H9 (cell line): ENCODE results near the gene RAB11FIP4. TPM values are rescaled to one million over a fixed set of nuclear protein-coding genes. Genes with fewer than 3 reads are reported as not detected.

ENCODE experiments used
- DNase-seq: peaks from one replicate; pipeline ENCODE4 v3.0.0-alpha.2; 2017
- H2AFZ ChIP-seq: one replicate; pipeline ENCODE4 v1.6.1; 2013; ENCODE audit warnings: mild to moderate bottlenecking, low read length, control low read depth, moderate library complexity
- H2AK5ac ChIP-seq: 2 replicates; pipeline ENCODE4 v1.6.1; 2013; ENCODE audit warnings: low read length, control low read depth, mixed read lengths; ENCODE audit not compliant: insufficient read length
- H2BK120ac ChIP-seq: one replicate; pipeline ENCODE4 v1.6.1; 2013; ENCODE audit warnings: low read depth, mild to moderate bottlenecking, low read length, control low read depth, inconsistent platforms; ENCODE audit not compliant: poor library complexity, severe bottlenecking
- H2BK12ac ChIP-seq: 2 replicates; pipeline ENCODE4 v1.6.1; 2013; ENCODE audit warnings: low read length, control low read depth, mixed read lengths, low read depth; ENCODE audit not compliant: insufficient read length
- H2BK15ac ChIP-seq: 2 replicates; pipeline ENCODE4 v1.6.1; 2013; ENCODE audit warnings: low read depth, low read length, control low read depth
- H2BK20ac ChIP-seq: one replicate; pipeline ENCODE4 v1.6.1; 2013; ENCODE audit warnings: low read depth, mild to moderate bottlenecking, low read length, control low read depth, inconsistent platforms; ENCODE audit not compliant: poor library complexity, severe bottlenecking
- H2BK5ac ChIP-seq: 2 replicates; pipeline ENCODE4 v1.6.1; 2013; ENCODE audit warnings: low read length, control low read depth, mixed read lengths; ENCODE audit not compliant: insufficient read length
- H3K14ac ChIP-seq: 2 replicates; pipeline ENCODE4 v1.6.1; 2013; ENCODE audit warnings: low read length, control low read depth; ENCODE audit not compliant: insufficient read depth
- H3K18ac ChIP-seq: 2 replicates; pipeline ENCODE4 v1.6.1; 2013; ENCODE audit warnings: low read depth, mild to moderate bottlenecking, mixed read lengths, low read length, control low read depth; ENCODE audit not compliant: insufficient read length
- H3K23ac ChIP-seq: 2 replicates; pipeline ENCODE4 v1.6.1; 2013; ENCODE audit warnings: low read length, control low read depth, mixed read lengths, low read depth; ENCODE audit not compliant: insufficient read length
- H3K23me2 ChIP-seq: 2 replicates; pipeline ENCODE4 v1.6.1; 2013; ENCODE audit warnings: low read depth, mild to moderate bottlenecking, mixed read lengths, low read length, control low read depth; ENCODE audit not compliant: insufficient read length, poor library complexity, severe bottlenecking
- H3K27ac ChIP-seq: 2 replicates; pipeline ENCODE4 v1.5.1; 2013; ENCODE audit warnings: low read length, control low read depth, mixed read lengths, low read depth; ENCODE audit not compliant: insufficient read length
- H3K27me3 ChIP-seq: 2 replicates; pipeline ENCODE4 v1.6.1; 2013; ENCODE audit warnings: low read length, control low read depth, inconsistent platforms; ENCODE audit not compliant: insufficient read depth
- H3K4ac ChIP-seq: 2 replicates; pipeline ENCODE4 v1.6.1; 2013; ENCODE audit warnings: low read depth, mild to moderate bottlenecking, control low read depth, inconsistent platforms, low read length, moderate library complexity
- H3K4me1 ChIP-seq: 2 replicates; pipeline ENCODE4 v1.6.1; 2013; ENCODE audit warnings: low read length, control low read depth, inconsistent platforms; ENCODE audit not compliant: insufficient read depth
- H3K4me2 ChIP-seq: 2 replicates; pipeline ENCODE4 v1.6.1; 2013; ENCODE audit warnings: low read length, control low read depth, mixed read lengths; ENCODE audit not compliant: insufficient read length, insufficient read depth
- H3K56ac ChIP-seq: 2 replicates; pipeline ENCODE4 v1.6.1; 2013; ENCODE audit warnings: low read depth, mild to moderate bottlenecking, mixed read lengths, low read length, control low read depth; ENCODE audit not compliant: insufficient read length
- H3K79me1 ChIP-seq: 2 replicates; pipeline ENCODE4 v1.6.1; 2013; ENCODE audit warnings: low read depth, mild to moderate bottlenecking, moderate library complexity, low read length, control low read depth, inconsistent platforms; ENCODE audit not compliant: insufficient read depth, poor library complexity, severe bottlenecking
- H3K79me2 ChIP-seq: 2 replicates; pipeline ENCODE4 v1.6.1; 2013; ENCODE audit warnings: low read length, control low read depth, inconsistent platforms; ENCODE audit not compliant: insufficient read depth
- H3K9ac ChIP-seq: 2 replicates; pipeline ENCODE4 v1.6.1; 2013; ENCODE audit warnings: low read length, control low read depth, mixed read lengths; ENCODE audit not compliant: insufficient read length; ENCODE audit errors: extremely low read depth
- H3K9me3 ChIP-seq: one replicate; pipeline ENCODE4 v1.6.1; 2013; ENCODE audit warnings: low read depth, low read length, inconsistent platforms; ENCODE audit not compliant: control insufficient read depth
- H3T11ph ChIP-seq: one replicate; pipeline ENCODE4 v1.6.1; 2013; ENCODE audit warnings: mild to moderate bottlenecking, low read length, control low read depth, inconsistent platforms
- H4K20me1 ChIP-seq: one replicate; pipeline ENCODE4 v1.6.1; 2013; ENCODE audit not compliant: control insufficient read depth, insufficient read length, insufficient read depth
- H4K5ac ChIP-seq: 2 replicates; pipeline ENCODE4 v1.6.1; 2013; ENCODE audit warnings: low read depth, mild to moderate bottlenecking, mixed read lengths, low read length, control low read depth; ENCODE audit not compliant: insufficient read length
- H4K8ac ChIP-seq: replicated peaks from 2 replicates; pipeline ENCODE4 v1.6.1; 2013; ENCODE audit warnings: low read length, control low read depth, mixed read lengths, low read depth; ENCODE audit not compliant: insufficient read length
- H4K91ac ChIP-seq: 2 replicates; pipeline ENCODE4 v1.6.1; 2013; ENCODE audit warnings: low read depth, mild to moderate bottlenecking, moderate library complexity, mixed read lengths, low read length, control low read depth; ENCODE audit not compliant: insufficient read length
- H3K27ac Mint-ChIP-seq, 3 experiments: 2 replicates in 2 of 3; 3 replicates in 1 of 3; pipeline ENCODE4 v1.8.0; 2020 to 2021; ENCODE audit warnings: mixed read lengths in 3 of 3, mild to moderate bottlenecking in 1 of 3, moderate library complexity in 1 of 3
- H3K27me3 Mint-ChIP-seq: 2 replicates; pipeline ENCODE4 v1.8.0; 2021; ENCODE audit warnings: low read depth, mild to moderate bottlenecking, moderate library complexity, mixed read lengths
- H3K36me3 Mint-ChIP-seq, 3 experiments: 2 replicates in 2 of 3; 3 replicates in 1 of 3; pipeline ENCODE4 v1.8.0; 2020 to 2021; ENCODE audit warnings: low read depth in 3 of 3, mixed read lengths in 3 of 3; ENCODE audit not compliant: insufficient read depth in 1 of 3
- H3K4me1 Mint-ChIP-seq, 2 experiments: 2 replicates each; pipeline ENCODE4 v1.8.0; 2020; ENCODE audit warnings: mixed read lengths in 2 of 2
- H3K4me3 Mint-ChIP-seq, 2 experiments: 2 replicates in 1 of 2; 3 replicates in 1 of 2; pipeline ENCODE4 v1.8.0; 2020 to 2021; ENCODE audit warnings: mild to moderate bottlenecking in 2 of 2, mixed read lengths in 2 of 2, moderate library complexity in 1 of 2
- H3K9me3 Mint-ChIP-seq, 2 experiments: 2 replicates in 1 of 2; 3 replicates in 1 of 2; pipeline ENCODE4 v1.8.0; 2020; ENCODE audit warnings: mild to moderate bottlenecking in 2 of 2, mixed read lengths in 2 of 2, moderate library complexity in 1 of 2
- WGBS: extraction: QIAGEN DNeasy Blood & Tissue Kit; methylation state at CpG from one replicate; pipeline ENCODE4 v1.1.7; 2013; ENCODE audit warnings: missing lambda C conversion rate, low lambda C conversion rate, mixed read lengths; ENCODE audit not compliant: insufficient read length; ENCODE audit errors: extremely low coverage; 5-methylcytosine and 5-hydroxymethylcytosine counted together
- total RNA-seq: library from RNA; stranded (reverse); gene quantifications from 2 replicates; pipeline ENCODE4 v1.2.1, GENCODE V29; 2021
- TF ChIP-seq, protein P1 (sequence below): fragments of 200-600 bp; sonication (generic); conservative IDR thresholded peaks from 3 replicates; pipeline ENCODE4 v1.8.0; 2021; ENCODE audit warnings: antibody characterized with exemption, mild to moderate bottlenecking

The RAB11FIP4 gene
- total RNA-seq, 1 experiment from 2014 or later: 25.7 TPM

DNA sequence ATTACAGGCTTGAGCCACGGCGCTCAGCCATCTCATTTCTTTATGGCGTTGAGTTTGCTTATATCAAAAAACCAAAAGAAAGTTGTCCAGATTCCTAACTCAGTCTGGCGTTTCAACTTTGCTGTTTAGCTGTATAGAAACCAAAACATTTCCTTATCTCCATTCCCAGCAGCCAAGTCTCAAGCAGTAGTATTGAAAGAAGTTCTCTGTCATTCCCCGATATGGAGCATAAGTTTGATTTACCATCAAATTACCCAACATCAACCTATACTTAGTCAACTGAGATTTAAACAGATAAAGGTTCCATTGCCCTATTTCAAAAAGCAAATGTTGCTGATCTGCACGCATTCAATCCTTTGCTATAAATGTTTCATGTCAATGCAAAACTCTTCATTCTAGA, 27.5 kb upstream of the RAB11FIP4 start:
- no peak overlapping the region for H3K4ac ChIP-seq
- DNase-seq: no peak
- no peak overlapping the region for H3K27ac ChIP-seq
- TF ChIP-seq, protein P1, sequence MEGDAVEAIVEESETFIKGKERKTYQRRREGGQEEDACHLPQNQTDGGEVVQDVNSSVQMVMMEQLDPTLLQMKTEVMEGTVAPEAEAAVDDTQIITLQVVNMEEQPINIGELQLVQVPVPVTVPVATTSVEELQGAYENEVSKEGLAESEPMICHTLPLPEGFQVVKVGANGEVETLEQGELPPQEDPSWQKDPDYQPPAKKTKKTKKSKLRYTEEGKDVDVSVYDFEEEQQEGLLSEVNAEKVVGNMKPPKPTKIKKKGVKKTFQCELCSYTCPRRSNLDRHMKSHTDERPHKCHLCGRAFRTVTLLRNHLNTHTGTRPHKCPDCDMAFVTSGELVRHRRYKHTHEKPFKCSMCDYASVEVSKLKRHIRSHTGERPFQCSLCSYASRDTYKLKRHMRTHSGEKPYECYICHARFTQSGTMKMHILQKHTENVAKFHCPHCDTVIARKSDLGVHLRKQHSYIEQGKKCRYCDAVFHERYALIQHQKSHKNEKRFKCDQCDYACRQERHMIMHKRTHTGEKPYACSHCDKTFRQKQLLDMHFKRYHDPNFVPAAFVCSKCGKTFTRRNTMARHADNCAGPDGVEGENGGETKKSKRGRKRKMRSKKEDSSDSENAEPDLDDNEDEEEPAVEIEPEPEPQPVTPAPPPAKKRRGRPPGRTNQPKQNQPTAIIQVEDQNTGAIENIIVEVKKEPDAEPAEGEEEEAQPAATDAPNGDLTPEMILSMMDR: no peak
- H4K91ac ChIP-seq: no peak overlapping the region
- H3K56ac ChIP-seq: no peak overlapping the region
- no peaks in the 10 kb centered on the region for H4K20me1 ChIP-seq
- H3K4me1 Mint-ChIP-seq: peaks cover 0 to 6% of the 10 kb centered on the region in 2 experiments; a peak in 2 of 4 replicates
- H2BK12ac ChIP-seq: no peak overlapping the region
- no peaks in the 10 kb centered on the region for H3K79me2 ChIP-seq
- H3K4me3 Mint-ChIP-seq: no peak overlapping the region
- H3K79me1 ChIP-seq: no peaks in the 10 kb centered on the region
- H2BK20ac ChIP-seq: no peak overlapping the region
- H3K23me2 ChIP-seq: no peaks in the 10 kb centered on the region
- H2BK15ac ChIP-seq: no peak overlapping the region
- no peak overlapping the region for H2AK5ac ChIP-seq
- no peak overlapping the region for H3K4me2 ChIP-seq
- no peak overlapping the region for H4K8ac ChIP-seq
- no CpG with 5 or more reads among the region's 6 CpGs for WGBS
- no peaks in the 10 kb centered on the region for H3K27me3 Mint-ChIP-seq
- no peaks in the 10 kb centered on the region for H3K27me3 ChIP-seq
- no peak overlapping the region for H3K23ac ChIP-seq
- H2AFZ ChIP-seq: no peak overlapping the region
- H3K18ac ChIP-seq: no peak overlapping the region
- no peak overlapping the region for H3K9ac ChIP-seq
- no peak overlapping the region for H3T11ph ChIP-seq
- H2BK5ac ChIP-seq: no peak overlapping the region
- H3K9me3 Mint-ChIP-seq: no peaks in the 10 kb centered on the region
- H3K36me3 Mint-ChIP-seq: peaks cover 2 to 33% (median 19%) of the 10 kb centered on the region in 3 experiments; a peak in 6 of 7 replicates
- H3K9me3 ChIP-seq: no peaks in the 10 kb centered on the region
- no peak overlapping the region for H3K27ac Mint-ChIP-seq
- no peak overlapping the region for H3K14ac ChIP-seq
- no peak overlapping the region for H2BK120ac ChIP-seq
- H4K5ac ChIP-seq: no peak overlapping the region
- no peaks in the 10 kb centered on the region for H3K4me1 ChIP-seq
